Uterus (tissue), 4 donors: ENCODE results near the gene TMEM176B. TPM values are rescaled to one million over a fixed set of nuclear protein-coding genes. Genes with fewer than 3 reads are reported as not detected.

ENCODE experiments used
- DNase-seq, 2 donors: peaks; one replicate each; pipeline ENCODE4 v3.0.0-alpha.2; 2019 to 2020
- H3K27ac ChIP-seq, 2 donors: fragments of 200-600 bp; sonication (generic); 1 replicate in 1 of 2; 2 replicates in 1 of 2; pipeline ENCODE4 v1.5.1; 2016 to 2018
- H3K27me3 ChIP-seq, 2 donors: fragments of 200-600 bp; sonication (generic); one replicate each; pipeline ENCODE4 v1.5.1; 2018 to 2019; ENCODE audit warnings: control low read depth in 1 of 2
- H3K36me3 ChIP-seq, 2 donors: fragments of 200-600 bp; sonication (generic); one replicate each; pipeline ENCODE4 v1.5.1; 2019; ENCODE audit warnings: control low read depth in 1 of 2
- H3K4me1 ChIP-seq, 2 donors: fragments of 200-600 bp; sonication (generic); one replicate each; pipeline ENCODE4 v1.5.1; 2018 to 2019; ENCODE audit warnings: control low read depth in 1 of 2
- H3K4me3 ChIP-seq, 2 donors: fragments of 200-600 bp; sonication (generic); 1 replicate in 1 of 2; 2 replicates in 1 of 2; pipeline ENCODE4 v1.5.1; 2018 to 2019; ENCODE audit warnings: mild to moderate bottlenecking in 1 of 2
- H3K9me3 ChIP-seq, 2 donors: fragments of 200-600 bp; sonication (generic); one replicate each; pipeline ENCODE4 v1.5.1; 2019; ENCODE audit warnings: control low read depth in 1 of 2
- CTCF ChIP-seq, 4 experiments: fragments of 200-600 bp in 2 of 4; fragments of 450-650 bp in 2 of 4; sonication (generic) in 2 of 4; IDR thresholded peaks; one replicate each; pipeline ENCODE4 v1.5.1; 2016 to 2019; ENCODE audit warnings: antibody characterized with exemption in 4 of 4, mild to moderate bottlenecking in 2 of 4, moderate library complexity in 1 of 4
- POLR2A ChIP-seq, 2 donors: fragments of 450-650 bp; IDR thresholded peaks; one replicate each; pipeline ENCODE4 v1.6.1; 2016; ENCODE audit warnings: antibody characterized with exemption in 2 of 2, mild to moderate bottlenecking in 1 of 2, moderate library complexity in 1 of 2
- intact Hi-C: fragments of 100-400 bp; cut with DNase I; formaldehyde crosslinking; loops from one replicate; pipeline ENCODE4 v1.15.1; 2023; ENCODE audit warnings: low total_unique reads
- total RNA-seq, 4 donors: library from RNA; depleted of rRNA in 3 of 4; stranded (reverse); fragments of >200 nt in 3 of 4; gene quantifications; one replicate each; pipeline versions ENCODE4 v1.1.0 to v1.2.4, GENCODE V29; 2014 to 2023
- donor health status: DM: yes; HTN: yes; CAD: no.

The TMEM176B gene
- total RNA-seq, 4 donors from 2014 or later = 10.2 to 34.1 (median 29.4) TPM

GRCh38 chr7:150769768-150770167, 30.4 kb downstream of the TMEM176B start:
- Histone ChIP-seq H3K4me1 (no peaks in the 10 kb centered on the region), H3K4me3 (no peak overlapping the region), H3K27me3 (no peaks in the 10 kb centered on the region), H3K36me3 (no peaks in the 10 kb centered on the region), H3K27ac (no peak overlapping the region), H3K9me3 (no peaks in the 10 kb centered on the region)
- TF ChIP-seq CTCF (IDR thresholded peaks at IDR 0.05) (no peak), POLR2A (IDR thresholded peaks at IDR 0.05) (no peak)
- intact Hi-C loops = no loop called here
- DNase-seq = no peak

GRCh38 chr7:150766334-150766709, 33.8 kb downstream of the TMEM176B start:
- no peak overlapping the region for H3K4me3 ChIP-seq
- no peaks in the 10 kb centered on the region for H3K36me3 ChIP-seq
- no peaks in the 10 kb centered on the region for H3K4me1 ChIP-seq
- TF ChIP-seq CTCF (IDR thresholded peaks at IDR 0.05) = no peak
- no peak for TF ChIP-seq POLR2A (IDR thresholded peaks at IDR 0.05)
- no peak overlapping the region for H3K27ac ChIP-seq
- H3K9me3 ChIP-seq = no peaks in the 10 kb centered on the region
- no peaks in the 10 kb centered on the region for H3K27me3 ChIP-seq
- no peak for DNase-seq
- intact Hi-C loops = no loop called here

- no peak for TF ChIP-seq POLR2A (IDR thresholded peaks at IDR 0.05)
- no peak for TF ChIP-seq CTCF (IDR thresholded peaks at IDR 0.05)
- Histone ChIP-seq H3K4me3 (no peak overlapping the region), H3K9me3 (no peaks in the 10 kb centered on the region), H3K4me1 (no peaks in the 10 kb centered on the region), H3K27me3 (no peaks in the 10 kb centered on the region), H3K36me3 (no peaks in the 10 kb centered on the region), H3K27ac (no peak overlapping the region)
- no peak for DNase-seq
- intact Hi-C loops = no loop called here
These were observed 40.7 kb downstream of the TMEM176B start for GRCh38 chr7:150759479-150759878.

- intact Hi-C loops = no loop called here
- H3K4me3 ChIP-seq = no peak overlapping the region
- DNase-seq = no peak
- H3K4me1 ChIP-seq = no peaks in the 10 kb centered on the region
- peak in 2 of 4 experiments; percentile 34 to 52 for TF ChIP-seq CTCF (IDR thresholded peaks at IDR 0.05)
- TF ChIP-seq POLR2A (IDR thresholded peaks at IDR 0.05) = no peak
- no peaks in the 10 kb centered on the region for H3K27me3 ChIP-seq
- H3K27ac ChIP-seq = peak overlapping the region in 1 of 2 donors; percentile 44
- H3K36me3 ChIP-seq = no peaks in the 10 kb centered on the region
- no peaks in the 10 kb centered on the region for H3K9me3 ChIP-seq
These were observed 43.3 kb downstream of the TMEM176B start for GRCh38 chr7:150756858-150757257.

- peak overlapping the region in 1 of 2 donors; percentile 44 for H3K27ac ChIP-seq
- no peak overlapping the region for H3K4me3 ChIP-seq
- no peaks in the 10 kb centered on the region for H3K36me3 ChIP-seq
- H3K27me3 ChIP-seq = no peaks in the 10 kb centered on the region
- H3K9me3 ChIP-seq = no peaks in the 10 kb centered on the region
- TF ChIP-seq POLR2A (IDR thresholded peaks at IDR 0.05) (no peak), CTCF (IDR thresholded peaks at IDR 0.05) (no peak)
- intact Hi-C loops = no loop called here
- no peak for DNase-seq
- H3K4me1 ChIP-seq = no peaks in the 10 kb centered on the region
These were observed 44.0 kb downstream of the TMEM176B start for GRCh38 chr7:150756166-150756565.
